ENCODE measurements around the gene VILL.

DNA sequence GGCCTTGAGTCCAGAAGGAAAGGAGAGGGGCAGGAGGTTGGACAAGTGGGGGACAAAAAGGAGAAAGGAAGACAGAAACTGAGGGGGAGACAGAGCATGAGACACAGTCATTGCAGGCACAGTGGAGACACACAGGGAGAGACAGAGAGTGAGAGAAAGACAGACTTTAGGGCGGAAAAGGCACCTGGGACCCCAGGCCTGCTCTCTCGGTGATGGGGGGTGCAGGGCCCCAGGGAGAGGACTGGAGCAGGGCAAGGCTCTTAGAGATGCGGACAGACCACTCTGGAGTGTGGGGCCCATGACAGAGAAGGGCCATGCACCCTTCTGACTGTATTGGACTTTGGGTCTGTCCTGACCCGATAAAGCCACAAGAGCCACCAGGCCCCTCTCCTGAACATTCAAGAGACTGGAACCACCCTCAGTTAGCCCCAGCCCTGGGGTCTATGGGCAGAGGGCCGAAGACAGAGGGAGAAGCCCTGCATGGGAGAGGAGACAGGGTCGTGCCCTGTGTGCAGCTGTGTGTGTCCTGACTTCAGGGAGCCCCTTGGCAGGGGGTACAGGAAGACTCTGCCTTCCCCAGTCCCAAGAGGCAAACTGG is 26.4 kb downstream of the VILL start:
- TF ChIP-seq, protein P1, sequence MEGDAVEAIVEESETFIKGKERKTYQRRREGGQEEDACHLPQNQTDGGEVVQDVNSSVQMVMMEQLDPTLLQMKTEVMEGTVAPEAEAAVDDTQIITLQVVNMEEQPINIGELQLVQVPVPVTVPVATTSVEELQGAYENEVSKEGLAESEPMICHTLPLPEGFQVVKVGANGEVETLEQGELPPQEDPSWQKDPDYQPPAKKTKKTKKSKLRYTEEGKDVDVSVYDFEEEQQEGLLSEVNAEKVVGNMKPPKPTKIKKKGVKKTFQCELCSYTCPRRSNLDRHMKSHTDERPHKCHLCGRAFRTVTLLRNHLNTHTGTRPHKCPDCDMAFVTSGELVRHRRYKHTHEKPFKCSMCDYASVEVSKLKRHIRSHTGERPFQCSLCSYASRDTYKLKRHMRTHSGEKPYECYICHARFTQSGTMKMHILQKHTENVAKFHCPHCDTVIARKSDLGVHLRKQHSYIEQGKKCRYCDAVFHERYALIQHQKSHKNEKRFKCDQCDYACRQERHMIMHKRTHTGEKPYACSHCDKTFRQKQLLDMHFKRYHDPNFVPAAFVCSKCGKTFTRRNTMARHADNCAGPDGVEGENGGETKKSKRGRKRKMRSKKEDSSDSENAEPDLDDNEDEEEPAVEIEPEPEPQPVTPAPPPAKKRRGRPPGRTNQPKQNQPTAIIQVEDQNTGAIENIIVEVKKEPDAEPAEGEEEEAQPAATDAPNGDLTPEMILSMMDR (IDR thresholded peaks at IDR 0.05), result no peak
- TF ChIP-seq POLR2A (IDR thresholded peaks at IDR 0.05), result no peak

All from body of pancreas (tissue), 4 donors.